HepG2 (cell line): Measurements from ENCODE around the gene TIMM10. TPM values are rescaled to one million over a fixed set of nuclear protein-coding genes. Genes with fewer than 3 reads are reported as not detected.

ENCODE experiments used
- GABPB1 ChIP-seq: IDR thresholded peaks from 2 replicates; pipeline ENCODE4 v1.6.1; 2016; ENCODE audit warnings: mild to moderate bottlenecking, missing genetic modification reagents, moderate library complexity, missing compliant biosample characterization
- HNF4G ChIP-seq, 2 experiments: sonication (generic) in 1 of 2; formaldehyde crosslinking in 1 of 2; IDR thresholded peaks; 2 replicates each; pipeline versions ENCODE4 v1.4.0 to v1.6.1; 2011 to 2020; ENCODE audit warnings: borderline replicate concordance in 2 of 2, low read depth in 2 of 2, mild to moderate bottlenecking in 2 of 2, low read length in 1 of 2, missing genetic modification reagents in 1 of 2, moderate library complexity in 1 of 2
- JUNB ChIP-seq: sonication (generic); formaldehyde crosslinking; IDR thresholded peaks from 2 replicates; pipeline ENCODE4 v1.8.0; 2022; ENCODE audit warnings: missing genetic modification reagents, mild to moderate bottlenecking, borderline replicate concordance
- MEIS2 ChIP-seq: sonication (generic); formaldehyde crosslinking; IDR thresholded peaks from 2 replicates; pipeline ENCODE4 v1.9.0; 2021; ENCODE audit warnings: mild to moderate bottlenecking, missing genetic modification reagents
- NFRKB ChIP-seq: fragments of 450-650 bp; IDR thresholded peaks from 2 replicates; pipeline ENCODE4 v1.6.1; 2017
- PITX1 ChIP-seq: sonication (generic); formaldehyde crosslinking; IDR thresholded peaks from 2 replicates; pipeline ENCODE4 v1.5.1; 2020; ENCODE audit warnings: mild to moderate bottlenecking, missing genetic modification reagents
- PRPF4 ChIP-seq: fragments of 200-400 bp; formaldehyde crosslinking; IDR thresholded peaks from 2 replicates; pipeline ENCODE4 v1.6.1; 2016; ENCODE audit warnings: low read length, low read depth; ENCODE audit not compliant: poor library complexity, severe bottlenecking
- SIN3B ChIP-seq: fragments of 150-350 bp; IDR thresholded peaks from 2 replicates; pipeline ENCODE4 v1.6.1; 2014; ENCODE audit warnings: low read length
- SIX4 ChIP-seq: sonication (generic); formaldehyde crosslinking; IDR thresholded peaks from 2 replicates; pipeline ENCODE4 v1.4.0; 2020; ENCODE audit warnings: missing genetic modification reagents
- SMARCE1 ChIP-seq: fragments of 450-650 bp; IDR thresholded peaks from 2 replicates; pipeline ENCODE4 v1.6.1; 2017; ENCODE audit warnings: borderline replicate concordance
- TCF12 ChIP-seq, 2 experiments: fragments of 450-650 bp in 1 of 2; sonication (generic) in 1 of 2; formaldehyde crosslinking in 1 of 2; IDR thresholded peaks; 2 replicates each; pipeline versions ENCODE4 v1.6.1 to v1.8.0; 2017 to 2022; ENCODE audit warnings: antibody characterized with exemption in 1 of 2, mild to moderate bottlenecking in 1 of 2, missing genetic modification reagents in 1 of 2, moderate library complexity in 1 of 2
- polyA plus RNA-seq, 8 experiments: library from polyadenylated mRNA; depleted of rRNA in 3 of 8; stranded (reverse) in 7 of 8; unstranded in 1 of 8; fragments of >200 nt; fragmentation: Illumina TruSeq in 4 of 8; extraction: Trizol in 4 of 8; gene quantifications; 2 replicates each; pipeline versions ENCODE4 v1.2.1 to v1.2.3, GENCODE V29; 2011 to 2016; ENCODE audit warnings: low read depth in 4 of 8, missing spikeins in 1 of 8, mixed read lengths in 1 of 8; ENCODE audit not compliant: insufficient read depth in 1 of 8
- total RNA-seq, 5 experiments: library from RNA; depleted of rRNA; stranded (reverse); fragments of >200 nt; fragmentation: Illumina TruSeq; extraction: Trizol; gene quantifications; 2 replicates each; pipeline ENCODE4 v1.2.3, GENCODE V29; 2016; ENCODE audit warnings: low read depth in 1 of 5
- TF ChIP-seq, protein P1 (sequence below): sonication (generic); formaldehyde crosslinking; IDR thresholded peaks from 2 replicates; pipeline ENCODE4 v1.5.0; 2020; ENCODE audit warnings: mild to moderate bottlenecking, missing genetic modification reagents
- TF ChIP-seq, protein P2 (sequence below): sonication (generic); formaldehyde crosslinking; IDR thresholded peaks from 2 replicates; pipeline ENCODE4 v1.4.0; 2020; ENCODE audit warnings: missing genetic modification reagents, borderline replicate concordance
- TF ChIP-seq, protein P3 (sequence below): sonication (generic); formaldehyde crosslinking; IDR thresholded peaks from 2 replicates; pipeline ENCODE4 v1.9.0; 2022; ENCODE audit warnings: low read depth, missing genetic modification reagents
- TF ChIP-seq, protein P4 (sequence below): sonication (generic); formaldehyde crosslinking; IDR thresholded peaks from 2 replicates; pipeline ENCODE4 v1.8.0; 2022; ENCODE audit warnings: mild to moderate bottlenecking, missing genetic modification reagents, borderline replicate concordance
- TF ChIP-seq, protein P5 (sequence below): sonication (generic); formaldehyde crosslinking; IDR thresholded peaks from 2 replicates; pipeline ENCODE4 v1.5.0; 2020; ENCODE audit warnings: missing genetic modification reagents

Gene TIMM10
- total and polyA plus RNA-seq, 2 of the 13 experiments (the other 11 are each of a cell fraction or from before 2014, with no cell fraction given) = 67.8 to 82.2 TPM

DNA sequence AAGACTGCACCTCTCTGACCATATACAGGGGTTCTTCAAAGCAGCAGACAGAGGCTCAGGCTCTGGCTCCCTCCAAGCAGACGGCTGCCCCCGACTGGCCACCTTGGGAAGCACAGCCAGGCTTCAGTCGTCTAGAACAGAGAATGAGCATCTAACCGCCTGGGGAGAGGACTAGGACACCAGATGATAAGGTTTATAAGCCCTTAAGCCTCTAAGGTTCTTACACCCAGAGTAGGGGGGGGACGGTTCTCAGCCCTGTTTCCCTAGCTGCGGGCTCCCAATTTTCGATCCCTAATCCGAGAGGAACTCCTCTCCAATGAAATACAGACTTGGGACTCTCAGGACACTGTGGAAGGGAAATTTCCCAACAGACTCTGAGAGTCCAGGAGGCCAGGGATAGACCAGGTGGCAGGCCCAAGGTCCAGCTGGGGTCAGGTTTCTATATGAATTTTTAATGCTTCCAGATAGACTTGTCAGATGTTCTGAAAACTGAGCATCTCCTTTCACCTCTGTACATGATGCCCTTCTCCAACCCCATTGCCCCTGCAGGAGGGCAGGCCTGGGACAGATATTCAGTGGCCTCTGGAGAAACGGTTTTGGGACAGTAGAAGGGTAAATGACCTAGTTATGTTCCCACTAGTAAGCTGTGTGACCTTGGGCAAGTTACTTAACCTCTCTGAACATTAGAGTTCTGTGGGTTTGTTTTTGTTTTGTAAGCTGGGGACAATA lies 50.0 kb downstream of the TIMM10 start (continued):
- TF ChIP-seq, protein P1, sequence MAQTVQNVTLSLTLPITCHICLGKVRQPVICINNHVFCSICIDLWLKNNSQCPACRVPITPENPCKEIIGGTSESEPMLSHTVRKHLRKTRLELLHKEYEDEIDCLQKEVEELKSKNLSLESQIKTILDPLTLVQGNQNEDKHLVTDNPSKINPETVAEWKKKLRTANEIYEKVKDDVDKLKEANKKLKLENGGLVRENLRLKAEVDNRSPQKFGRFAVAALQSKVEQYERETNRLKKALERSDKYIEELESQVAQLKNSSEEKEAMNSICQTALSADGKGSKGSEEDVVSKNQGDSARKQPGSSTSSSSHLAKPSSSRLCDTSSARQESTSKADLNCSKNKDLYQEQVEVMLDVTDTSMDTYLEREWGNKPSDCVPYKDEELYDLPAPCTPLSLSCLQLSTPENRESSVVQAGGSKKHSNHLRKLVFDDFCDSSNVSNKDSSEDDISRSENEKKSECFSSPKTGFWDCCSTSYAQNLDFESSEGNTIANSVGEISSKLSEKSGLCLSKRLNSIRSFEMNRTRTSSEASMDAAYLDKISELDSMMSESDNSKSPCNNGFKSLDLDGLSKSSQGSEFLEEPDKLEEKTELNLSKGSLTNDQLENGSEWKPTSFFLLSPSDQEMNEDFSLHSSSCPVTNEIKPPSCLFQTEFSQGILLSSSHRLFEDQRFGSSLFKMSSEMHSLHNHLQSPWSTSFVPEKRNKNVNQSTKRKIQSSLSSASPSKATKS (CRISPR knock-in tag) = no peak
- TF ChIP-seq MEIS2 (CRISPR knock-in tag) (no peak), PITX1 (CRISPR knock-in tag) (no peak), TCF12 (IDR thresholded peaks at IDR 0.05) (no peak), TCF12 (CRISPR knock-in tag; IDR thresholded peaks at IDR 0.05) (no peak), SIN3B (no peak), SMARCE1 (no peak), JUNB (no peak), HNF4G (IDR thresholded peaks at IDR 0.05; ENCODE audit: borderline replicate concordance, low read depth, low read length) (peak; percentile 62), HNF4G (CRISPR knock-in tag; IDR thresholded peaks at IDR 0.05; ENCODE audit: borderline replicate concordance, low read depth) (no peak), PRPF4 (no peak), NFRKB (no peak), GABPB1 (CRISPR knock-in tag) (no peak), SIX4 (CRISPR knock-in tag) (peak; percentile 87)
- TF ChIP-seq, protein P2, sequence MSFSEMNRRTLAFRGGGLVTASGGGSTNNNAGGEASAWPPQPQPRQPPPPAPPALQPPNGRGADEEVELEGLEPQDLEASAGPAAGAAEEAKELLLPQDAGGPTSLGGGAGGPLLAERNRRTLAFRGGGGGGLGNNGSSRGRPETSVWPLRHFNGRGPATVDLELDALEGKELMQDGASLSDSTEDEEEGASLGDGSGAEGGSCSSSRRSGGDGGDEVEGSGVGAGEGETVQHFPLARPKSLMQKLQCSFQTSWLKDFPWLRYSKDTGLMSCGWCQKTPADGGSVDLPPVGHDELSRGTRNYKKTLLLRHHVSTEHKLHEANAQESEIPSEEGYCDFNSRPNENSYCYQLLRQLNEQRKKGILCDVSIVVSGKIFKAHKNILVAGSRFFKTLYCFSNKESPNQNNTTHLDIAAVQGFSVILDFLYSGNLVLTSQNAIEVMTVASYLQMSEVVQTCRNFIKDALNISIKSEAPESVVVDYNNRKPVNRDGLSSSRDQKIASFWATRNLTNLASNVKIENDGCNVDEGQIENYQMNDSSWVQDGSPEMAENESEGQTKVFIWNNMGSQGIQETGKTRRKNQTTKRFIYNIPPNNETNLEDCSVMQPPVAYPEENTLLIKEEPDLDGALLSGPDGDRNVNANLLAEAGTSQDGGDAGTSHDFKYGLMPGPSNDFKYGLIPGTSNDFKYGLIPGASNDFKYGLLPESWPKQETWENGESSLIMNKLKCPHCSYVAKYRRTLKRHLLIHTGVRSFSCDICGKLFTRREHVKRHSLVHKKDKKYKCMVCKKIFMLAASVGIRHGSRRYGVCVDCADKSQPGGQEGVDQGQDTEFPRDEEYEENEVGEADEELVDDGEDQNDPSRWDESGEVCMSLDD (CRISPR knock-in tag) = no peak
- TF ChIP-seq, protein P3, sequence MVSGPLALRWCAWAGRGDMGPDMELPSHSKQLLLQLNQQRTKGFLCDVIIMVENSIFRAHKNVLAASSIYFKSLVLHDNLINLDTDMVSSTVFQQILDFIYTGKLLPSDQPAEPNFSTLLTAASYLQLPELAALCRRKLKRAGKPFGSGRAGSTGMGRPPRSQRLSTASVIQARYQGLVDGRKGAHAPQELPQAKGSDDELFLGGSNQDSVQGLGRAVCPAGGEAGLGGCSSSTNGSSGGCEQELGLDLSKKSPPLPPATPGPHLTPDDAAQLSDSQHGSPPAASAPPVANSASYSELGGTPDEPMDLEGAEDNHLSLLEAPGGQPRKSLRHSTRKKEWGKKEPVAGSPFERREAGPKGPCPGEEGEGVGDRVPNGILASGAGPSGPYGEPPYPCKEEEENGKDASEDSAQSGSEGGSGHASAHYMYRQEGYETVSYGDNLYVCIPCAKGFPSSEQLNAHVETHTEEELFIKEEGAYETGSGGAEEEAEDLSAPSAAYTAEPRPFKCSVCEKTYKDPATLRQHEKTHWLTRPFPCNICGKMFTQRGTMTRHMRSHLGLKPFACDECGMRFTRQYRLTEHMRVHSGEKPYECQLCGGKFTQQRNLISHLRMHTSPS (CRISPR knock-in tag) = no peak
- TF ChIP-seq, protein P4, sequence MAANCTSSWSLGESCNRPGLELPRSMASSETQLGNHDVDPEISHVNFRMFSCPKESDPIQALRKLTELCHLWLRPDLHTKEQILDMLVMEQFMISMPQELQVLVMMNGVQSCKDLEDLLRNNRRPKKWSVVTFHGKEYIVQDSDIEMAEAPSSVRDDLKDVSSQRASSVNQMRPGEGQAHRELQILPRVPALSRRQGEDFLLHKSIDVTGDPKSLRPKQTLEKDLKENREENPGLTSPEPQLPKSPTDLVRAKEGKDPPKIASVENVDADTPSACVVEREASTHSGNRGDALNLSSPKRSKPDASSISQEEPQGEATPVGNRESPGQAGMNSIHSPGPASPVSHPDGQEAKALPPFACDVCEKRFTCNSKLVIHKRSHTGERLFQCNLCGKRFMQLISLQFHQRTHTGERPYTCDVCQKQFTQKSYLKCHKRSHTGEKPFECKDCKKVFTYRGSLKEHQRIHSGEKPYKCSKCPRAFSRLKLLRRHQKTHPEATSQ (CRISPR knock-in tag) = no peak
- TF ChIP-seq, protein P5, sequence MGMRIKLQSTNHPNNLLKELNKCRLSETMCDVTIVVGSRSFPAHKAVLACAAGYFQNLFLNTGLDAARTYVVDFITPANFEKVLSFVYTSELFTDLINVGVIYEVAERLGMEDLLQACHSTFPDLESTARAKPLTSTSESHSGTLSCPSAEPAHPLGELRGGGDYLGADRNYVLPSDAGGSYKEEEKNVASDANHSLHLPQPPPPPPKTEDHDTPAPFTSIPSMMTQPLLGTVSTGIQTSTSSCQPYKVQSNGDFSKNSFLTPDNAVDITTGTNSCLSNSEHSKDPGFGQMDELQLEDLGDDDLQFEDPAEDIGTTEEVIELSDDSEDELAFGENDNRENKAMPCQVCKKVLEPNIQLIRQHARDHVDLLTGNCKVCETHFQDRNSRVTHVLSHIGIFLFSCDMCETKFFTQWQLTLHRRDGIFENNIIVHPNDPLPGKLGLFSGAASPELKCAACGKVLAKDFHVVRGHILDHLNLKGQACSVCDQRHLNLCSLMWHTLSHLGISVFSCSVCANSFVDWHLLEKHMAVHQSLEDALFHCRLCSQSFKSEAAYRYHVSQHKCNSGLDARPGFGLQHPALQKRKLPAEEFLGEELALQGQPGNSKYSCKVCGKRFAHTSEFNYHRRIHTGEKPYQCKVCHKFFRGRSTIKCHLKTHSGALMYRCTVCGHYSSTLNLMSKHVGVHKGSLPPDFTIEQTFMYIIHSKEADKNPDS (CRISPR knock-in tag) = no peak
